ENCODE data around the gene KAZN. TPM values are rescaled to one million over a fixed set of nuclear protein-coding genes. Genes with fewer than 3 reads are reported as not detected.

KAZN gene
- total RNA-seq, 1 experiment from 2014 or later: 1.6 TPM

DNA sequence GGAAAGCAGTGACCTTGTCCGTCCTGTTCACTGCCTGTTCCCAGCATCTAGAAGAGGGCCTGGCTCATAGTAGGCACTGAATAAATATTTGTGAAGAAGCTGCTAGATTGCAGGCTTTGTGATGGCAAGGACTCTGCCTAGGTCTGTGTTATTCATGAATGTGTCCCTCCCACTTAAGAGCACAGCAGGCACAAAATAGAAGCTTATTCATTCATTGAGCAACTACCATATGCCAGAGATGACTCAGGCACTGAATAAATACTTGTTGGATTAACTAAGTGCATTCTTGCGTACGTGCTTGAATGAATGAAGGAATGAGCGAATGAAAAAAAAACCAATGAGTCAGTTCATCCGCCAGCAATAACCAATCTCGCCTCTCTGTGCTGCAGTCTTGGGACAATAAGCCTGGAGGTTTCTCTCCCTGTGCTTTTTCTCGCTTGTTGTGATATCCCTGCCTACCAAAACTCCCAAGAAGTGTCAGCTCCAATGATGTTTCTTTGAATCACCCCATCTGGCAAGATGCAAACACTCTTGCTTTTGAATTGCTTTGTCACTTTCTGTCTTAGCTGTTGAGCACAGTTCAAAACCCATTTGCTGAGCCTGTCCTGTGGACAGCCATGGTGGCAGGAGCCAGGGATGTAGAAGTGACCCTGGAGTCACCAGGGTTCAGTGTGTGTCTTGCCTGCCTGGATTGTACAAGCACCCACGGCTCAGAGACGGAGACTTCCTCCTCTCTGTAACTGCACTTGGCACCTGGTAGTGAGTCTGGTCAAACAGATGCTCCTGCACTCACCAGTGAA is 143.9 kb downstream of the KAZN start:
- DNase-seq (ENCODE audit: low spot score): peak; percentile 95

DNA sequence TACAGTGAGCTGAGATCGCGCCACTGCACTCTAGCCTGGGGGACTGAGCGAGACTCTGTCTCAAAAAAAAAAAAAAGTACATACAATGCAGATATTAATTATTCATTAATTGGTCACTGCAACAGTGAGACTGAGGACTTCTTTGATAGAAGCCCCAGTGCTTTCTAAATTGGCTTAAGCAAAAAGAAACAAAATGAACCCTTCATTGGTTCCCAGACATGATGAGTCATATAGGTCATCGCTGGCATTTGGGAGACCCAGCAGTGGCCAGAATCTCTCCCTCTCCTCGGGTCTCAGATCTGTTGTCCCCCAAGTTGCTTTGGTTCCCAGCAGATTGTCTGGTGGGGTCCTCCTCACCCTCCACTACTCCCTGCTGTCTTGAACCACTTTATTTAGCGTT is 144.9 kb downstream of the KAZN start:
- DNase-seq (ENCODE audit: low spot score): no peak

DNA sequence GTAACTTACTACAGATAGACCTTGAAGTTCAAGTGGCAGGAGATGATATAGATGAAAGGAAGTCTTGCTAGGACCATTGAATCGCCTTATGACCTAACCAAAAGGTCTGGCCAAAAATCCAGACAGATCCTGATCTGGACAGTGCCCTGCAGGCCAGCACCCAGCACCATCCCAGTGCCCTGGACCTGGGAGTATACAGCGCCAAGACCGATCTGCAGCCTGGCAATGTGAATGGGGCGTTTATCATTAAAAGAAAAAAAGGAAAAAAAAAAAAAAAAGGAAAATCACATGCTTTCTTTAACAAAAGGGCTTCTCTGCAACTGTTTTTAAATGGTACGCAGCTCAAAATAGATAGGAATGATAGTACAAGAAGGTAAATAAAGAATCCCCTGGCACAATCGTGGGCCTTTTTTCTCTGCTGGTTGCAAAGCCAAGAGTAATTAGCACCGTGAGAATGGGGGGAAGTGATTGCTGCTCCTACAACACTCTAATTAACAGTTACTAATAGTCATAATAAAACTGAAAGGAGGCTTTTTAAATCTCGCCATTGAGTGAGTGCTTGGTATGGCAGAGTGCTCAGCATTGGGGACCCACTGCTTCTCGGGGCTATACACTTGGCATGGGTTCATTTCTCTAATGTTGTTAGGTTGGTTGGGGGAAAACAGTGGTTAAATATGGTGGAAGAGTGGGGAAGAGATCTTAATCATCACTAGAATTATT is 146.7 kb downstream of the KAZN start:
- DNase-seq (ENCODE audit: low spot score): no peak

DNA sequence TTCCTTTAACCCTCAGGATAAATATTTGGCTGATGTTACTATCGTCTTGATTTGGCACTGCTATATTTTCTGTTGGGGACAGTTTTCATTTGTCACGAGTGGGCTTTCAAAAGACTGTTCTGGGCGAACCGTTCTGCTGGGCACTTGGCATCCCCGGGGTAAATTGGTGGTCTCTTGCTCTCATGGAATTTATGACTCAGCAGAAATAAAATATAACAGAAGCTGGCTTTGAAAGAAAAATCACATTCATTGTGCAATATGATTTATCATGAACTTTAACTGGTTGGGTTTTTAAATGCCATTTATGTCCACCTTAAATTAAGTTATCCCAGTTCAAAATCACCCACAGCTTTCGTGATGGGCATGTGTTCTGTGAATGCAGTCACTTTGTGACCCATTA is 147.3 kb downstream of the KAZN start:
- DNase-seq (ENCODE audit: low spot score): no peak

DNA sequence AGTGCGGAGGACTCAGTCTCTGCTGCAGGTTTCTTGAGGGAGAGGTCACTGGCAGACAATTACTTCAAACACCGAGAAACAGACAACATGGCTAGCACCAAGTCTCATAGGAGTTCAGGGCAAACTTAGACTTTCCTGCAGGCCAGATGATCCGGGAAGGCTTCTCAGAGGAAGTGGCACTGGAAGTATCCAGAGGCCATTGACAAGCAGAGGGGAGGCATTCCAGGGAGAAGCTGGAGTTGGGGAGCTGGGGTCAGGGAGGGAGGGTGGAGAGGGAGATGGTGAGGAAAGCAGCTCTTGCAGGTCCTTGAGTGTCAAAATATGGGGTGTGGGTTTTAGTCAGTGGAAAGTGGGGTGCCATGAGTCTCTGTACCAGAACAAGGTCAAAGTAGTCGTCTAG is 147.9 kb downstream of the KAZN start:
- no peak for DNase-seq (ENCODE audit: low spot score)

DNA sequence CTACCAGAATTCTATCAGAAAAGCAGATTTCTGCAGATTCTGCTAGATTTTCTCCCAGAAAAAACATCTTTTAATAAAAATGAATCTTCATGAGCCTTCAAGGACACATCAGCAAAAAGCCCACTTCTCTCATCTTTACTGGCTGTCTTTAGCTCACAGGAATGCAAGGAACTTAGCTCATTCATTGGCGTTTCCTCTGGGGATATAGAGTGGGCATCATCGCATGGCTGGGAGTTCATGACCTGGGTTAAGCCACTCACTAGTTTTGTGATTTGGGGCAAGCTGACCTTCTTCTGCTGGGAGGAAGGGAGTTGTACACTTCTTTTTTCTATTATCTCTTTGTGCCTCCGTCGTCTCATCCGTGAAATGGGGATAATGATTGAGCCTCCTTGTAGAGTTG is 149.7 kb downstream of the KAZN start:
- DNase-seq (ENCODE audit: low spot score): no peak

DNA sequence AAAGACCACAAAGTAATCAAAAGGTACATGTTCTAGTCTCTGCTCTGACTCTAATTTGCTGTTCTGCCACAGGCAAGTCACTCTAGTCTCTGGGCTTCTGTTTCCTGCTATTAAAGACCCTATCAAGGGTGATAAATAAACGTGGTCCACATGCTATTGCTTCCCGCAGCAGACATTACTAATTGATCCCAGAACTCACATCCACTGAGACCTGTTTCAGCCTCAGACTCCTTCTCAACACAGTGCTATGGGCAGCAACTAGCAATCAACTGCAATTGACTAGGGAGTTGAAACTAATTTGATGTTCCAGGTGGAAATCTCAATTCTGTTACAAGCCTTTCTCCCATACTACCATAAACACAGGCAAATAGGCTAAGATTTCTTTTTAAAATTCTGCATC is 150.5 kb downstream of the KAZN start:
- no peak for DNase-seq (ENCODE audit: low spot score)

DNA sequence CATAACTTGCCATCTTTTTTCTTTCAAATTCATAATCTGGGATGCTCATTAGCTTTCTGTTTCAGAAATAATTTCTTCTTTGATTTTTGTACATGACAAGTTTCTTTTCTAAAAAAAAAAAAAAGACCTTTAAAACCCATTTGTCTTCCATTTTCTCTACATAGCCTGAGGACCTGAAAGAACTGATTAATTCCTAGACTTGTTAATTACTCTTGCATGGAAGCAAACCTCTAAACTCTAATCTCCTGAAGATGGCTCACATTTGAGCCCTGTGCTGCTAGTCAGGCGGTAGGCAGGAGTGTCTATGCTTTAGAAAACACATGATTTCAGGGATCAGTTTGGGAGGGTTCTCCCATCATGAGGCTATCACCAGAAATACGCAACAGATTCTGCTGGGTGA is 152.0 kb downstream of the KAZN start:
- DNase-seq (ENCODE audit: low spot score): no peak

DNA sequence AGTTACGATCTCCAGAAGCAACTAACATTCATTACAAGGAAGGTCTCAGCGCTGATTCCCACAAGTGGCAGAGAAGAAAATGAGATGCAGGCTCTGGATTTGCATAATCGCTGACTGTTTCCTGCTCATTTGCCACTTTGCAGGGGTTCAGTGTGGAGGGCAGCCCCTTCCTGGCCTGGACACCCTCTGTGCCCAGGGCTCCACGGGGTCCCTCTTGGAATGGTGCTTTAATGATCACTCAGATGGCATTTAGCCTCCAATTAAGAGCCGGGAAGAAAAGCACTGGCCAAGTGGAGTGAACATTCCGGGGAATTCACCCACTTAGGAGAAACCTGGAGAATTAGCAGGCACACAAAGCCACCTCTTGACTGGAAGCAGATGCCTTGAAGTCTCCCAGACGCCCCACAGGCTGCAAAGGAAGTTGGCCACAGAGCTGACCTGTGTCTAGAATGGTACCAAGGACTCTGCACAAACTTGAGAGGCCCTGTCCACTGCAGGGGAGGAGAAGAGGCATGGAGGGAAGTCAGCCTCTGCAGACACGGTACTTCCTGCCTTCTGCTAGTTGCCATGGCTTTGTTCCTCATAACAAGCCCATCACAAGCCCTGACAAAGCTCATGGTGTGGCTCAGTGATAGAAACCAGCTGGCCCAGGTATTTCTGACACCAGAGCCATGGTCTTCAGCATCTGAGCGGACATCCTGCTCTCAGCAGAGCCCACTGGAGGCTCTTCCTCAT is 157.2 kb downstream of the KAZN start:
- no peak for DNase-seq (ENCODE audit: low spot score)

DNA sequence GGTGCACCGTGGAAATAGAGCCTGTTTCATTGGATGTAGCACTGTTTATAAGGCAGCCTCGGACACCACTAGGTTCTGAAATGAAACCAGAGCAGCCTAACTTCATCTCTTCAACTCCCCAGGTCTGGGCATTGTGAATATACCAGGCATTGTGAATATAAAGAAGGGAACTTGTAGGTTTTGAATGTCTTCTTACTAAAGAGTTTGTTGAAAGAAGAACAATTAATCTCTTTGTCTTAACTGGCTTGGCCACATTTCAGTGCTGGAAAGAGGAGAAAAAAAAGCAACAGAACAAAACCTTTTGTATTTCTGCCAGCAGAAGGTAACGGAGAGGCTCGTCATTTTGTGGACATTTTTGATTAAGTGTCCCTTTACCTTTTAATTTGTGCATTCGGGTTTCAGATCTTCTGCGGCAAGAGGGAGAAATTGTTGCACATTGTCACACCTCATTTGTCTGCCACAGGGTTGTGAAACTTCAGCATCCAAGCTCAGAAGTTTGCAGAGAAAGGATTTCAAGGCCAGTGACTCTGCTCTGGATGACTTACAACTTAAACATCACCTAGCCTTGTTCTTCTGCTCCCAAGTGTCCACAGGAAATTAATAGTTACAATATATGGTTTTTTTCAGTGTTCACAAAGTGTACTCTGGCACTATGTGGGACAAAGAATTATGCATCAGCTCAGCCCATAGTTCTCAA is 158.3 kb downstream of the KAZN start:
- no peak for DNase-seq (ENCODE audit: low spot score)

DNA sequence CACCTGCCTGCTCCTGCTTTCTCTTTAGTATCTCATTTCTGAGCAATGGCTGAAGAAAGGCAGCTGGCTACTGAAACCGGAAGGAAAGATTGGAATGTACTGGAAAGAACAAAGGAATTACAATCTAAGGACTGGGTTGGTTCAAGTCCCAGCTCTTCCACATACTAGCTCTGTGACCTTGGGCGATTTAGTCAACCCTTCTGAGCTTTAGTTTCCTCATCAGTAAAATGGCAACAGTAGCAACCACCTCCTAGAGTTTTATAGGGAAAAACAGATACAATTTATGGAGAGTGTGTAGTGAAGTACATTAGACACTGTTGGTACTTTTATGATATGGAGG is 158.8 kb downstream of the KAZN start:
- DNase-seq (ENCODE audit: low spot score): no peak

DNA sequence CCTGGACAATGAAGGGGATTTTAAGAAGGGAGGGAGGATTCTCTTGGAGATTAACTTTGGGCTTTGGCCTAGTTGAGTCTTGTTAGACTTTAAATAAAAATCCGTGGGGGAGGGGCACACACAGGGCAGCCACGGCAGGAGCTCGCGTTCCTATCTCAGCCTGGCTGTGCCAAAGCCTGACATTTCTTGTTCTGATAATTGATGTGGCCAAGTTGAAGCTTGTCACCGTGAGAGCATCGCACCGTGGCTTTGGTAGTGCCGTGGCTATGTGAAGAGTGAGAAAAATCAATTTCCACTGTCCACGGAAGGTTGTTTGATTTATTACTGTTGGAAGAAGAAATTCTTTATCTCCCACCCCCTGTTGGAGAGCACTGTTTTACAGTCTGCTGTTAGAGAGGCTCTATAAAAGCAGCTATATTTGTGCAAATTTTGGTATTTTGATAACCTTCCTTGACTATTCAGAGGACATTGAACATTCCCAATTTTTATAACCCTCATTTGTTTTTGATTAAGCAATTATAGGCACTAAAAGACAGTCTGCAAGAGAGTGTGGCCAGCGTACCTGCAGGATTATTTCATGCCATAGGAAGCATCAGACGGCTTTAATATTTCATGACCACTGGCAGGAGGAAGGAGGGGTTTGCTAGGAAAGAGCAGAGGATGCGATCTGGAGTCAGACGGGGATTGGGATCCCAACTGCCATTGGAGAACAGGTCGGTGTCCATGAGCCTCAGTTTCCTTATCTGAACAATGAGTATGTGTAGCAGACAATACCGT is 160.7 kb downstream of the KAZN start:
- DNase-seq (ENCODE audit: low spot score): no peak

DNA sequence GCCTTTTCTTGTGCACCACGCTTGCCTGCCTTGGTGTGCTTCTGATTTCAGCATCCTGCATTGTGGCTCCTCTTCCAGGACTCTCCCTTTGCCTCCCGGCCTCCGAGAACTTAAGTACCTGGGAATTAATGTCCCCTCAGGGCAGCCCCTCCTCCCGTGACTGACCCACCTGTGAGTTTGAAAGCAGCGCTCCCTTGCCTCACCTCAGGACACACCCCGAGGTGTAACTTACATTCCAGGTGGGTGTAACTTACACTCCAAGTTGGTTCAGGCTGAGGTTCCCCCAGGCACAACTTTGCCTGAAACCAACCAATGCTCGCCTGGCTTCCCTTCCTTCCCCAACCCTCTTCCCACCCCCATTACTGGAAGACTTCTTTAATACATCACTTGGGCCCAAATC is 161.4 kb downstream of the KAZN start:
- no peak for DNase-seq (ENCODE audit: low spot score)

DNA sequence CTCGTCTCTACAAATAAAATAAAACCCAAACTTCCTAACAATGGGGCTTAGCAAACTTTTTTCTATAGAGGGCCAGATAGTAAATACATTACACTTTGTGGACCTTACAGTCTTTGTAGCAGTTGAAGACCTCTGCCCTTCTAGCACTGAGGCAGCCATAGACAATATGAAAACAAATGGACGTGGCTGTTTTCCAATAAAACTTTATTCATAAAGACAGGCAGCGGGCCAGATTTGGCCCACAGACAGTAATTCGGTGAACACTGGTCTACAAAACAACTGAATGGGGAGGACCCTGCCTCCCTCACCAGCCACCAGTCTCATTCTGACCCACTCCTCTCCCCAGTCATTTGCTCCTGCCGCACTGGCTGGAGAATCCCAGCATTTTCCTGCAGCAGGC is 162.3 kb downstream of the KAZN start:
- DNase-seq (ENCODE audit: low spot score): no peak

DNA sequence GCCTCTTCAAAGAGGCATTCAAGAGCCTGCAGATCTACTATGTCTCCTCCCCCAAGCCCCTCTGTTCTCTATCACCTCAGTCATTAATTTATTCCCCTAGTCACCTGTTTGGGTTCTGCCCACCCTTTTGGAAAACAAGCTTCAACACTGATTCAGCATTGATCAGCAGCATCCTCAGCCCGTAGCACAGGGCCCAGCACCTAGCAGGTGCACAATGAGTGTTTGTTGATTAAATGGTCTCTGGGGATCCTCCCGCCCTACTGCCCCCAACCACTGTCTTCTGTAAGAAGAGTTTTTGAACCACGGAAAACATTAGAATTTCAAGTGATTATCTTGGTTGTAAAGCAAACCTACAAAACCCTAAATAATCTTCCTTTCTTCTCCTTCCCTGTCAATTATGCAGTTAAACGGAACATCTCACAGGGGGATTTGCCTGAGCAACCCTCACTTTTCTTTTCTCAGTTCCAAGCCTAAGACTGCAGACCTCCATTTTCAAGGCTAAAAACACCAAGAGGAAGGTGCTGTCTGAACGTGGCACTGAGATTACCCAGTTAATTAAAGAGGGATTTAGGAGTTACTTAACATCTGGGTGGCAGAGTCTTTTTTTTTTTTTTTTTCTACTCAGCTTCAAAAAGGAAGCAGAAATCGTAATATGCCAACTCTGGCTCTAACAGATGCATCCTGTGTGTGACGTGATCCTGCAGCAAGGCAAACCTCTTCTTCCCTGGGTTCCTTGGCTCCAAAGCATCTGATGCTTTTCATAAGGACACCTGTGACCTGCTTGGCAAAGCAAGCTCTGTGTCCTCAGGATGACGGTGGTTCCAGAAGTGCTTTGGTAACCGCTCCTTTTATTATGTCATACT is 163.0 kb downstream of the KAZN start:
- no peak for DNase-seq (ENCODE audit: low spot score)

DNA sequence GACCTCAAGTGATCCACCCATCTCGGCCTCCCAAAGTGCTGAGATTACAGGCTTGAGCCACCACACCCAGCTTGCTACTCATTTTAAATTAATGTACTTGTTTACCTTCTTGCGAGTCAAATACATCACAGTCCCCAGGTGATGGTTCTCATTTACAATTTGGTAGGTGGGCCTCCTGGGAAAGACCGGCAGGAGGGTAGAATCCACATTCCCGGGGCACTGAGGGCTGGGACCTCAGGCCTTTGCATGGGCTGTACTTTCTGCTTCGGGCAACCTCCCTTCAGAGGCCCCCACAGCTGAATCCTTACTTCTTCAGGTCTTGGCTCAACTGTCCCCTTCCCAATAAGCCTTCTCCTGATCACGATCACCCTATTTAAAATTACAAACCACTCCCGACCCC is 165.5 kb downstream of the KAZN start:
- DNase-seq (ENCODE audit: low spot score): no peak

DNA sequence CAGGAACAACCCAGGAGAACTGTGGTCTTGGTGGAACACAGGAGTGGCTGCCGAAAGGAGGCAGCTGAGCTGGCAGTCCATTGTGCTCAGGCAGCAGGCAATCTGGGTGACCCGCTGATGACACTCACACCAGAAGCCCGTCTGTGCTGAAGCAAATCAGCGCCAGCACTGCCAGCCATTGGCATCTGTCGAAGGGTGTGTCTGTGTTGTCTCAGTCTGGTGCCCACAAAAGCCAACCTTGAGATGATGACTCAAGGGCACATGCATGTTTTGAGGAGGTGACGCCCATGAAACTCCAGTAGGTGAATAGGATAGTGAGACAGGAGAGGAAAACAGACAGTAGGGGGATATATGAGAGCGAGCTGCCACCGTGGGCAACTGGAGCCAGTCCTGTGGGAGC is 167.3 kb downstream of the KAZN start:
- DNase-seq (ENCODE audit: low spot score): peak; percentile 44

DNA sequence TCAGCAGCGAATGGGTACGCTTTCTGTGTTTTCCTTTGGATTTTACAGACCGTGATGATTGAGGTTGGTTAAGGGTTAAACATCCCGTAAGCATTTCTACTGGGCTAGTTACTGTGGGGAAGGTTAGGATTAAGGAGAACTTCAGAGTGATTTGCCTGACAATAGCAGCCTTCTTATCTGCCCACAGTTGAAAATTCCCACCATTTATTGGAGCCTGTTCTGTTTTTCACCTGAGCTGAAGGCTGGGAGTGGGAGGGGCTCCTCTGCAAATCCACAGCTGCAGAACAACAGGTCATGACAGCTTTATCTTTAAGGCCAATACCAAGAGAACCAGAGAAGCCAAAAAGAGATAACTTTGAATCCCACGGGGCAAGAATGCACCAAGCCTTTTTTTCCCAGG is 168.6 kb downstream of the KAZN start:
- no peak for DNase-seq (ENCODE audit: low spot score)

DNA sequence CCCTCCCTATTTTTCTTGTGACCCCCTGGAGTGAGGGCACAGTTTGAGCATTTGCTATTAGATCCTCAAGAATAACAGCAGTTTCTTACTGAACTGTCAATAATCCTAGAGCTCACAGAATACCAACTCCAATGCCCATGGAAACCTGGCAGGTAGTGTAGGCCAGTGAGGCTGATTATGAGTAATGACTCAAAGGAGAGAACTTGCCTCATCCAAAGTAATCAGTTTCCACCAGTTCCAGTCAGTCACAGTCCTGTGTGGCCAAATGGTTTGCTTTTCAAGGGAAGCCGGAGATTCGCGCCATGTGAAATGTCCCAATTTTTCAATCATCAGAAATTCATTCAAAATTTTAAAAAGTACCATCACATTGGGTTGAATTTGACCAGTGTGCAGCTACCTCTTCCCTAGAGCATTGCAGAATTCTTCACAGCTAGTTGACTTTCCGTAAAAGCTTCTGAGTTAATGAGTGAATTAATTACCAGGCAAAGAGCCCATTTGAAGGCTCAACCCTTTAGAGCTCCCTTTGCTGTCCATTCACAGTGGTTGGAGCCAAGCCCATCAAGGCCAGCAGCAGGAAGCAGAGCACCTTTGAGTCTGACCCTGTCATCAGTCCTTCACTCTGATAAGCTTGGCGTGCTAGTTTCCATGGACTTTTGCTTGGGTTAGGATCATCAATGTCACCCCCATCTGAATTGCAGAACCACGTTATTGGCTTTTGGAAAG is 170.3 kb downstream of the KAZN start:
- no peak for DNase-seq (ENCODE audit: low spot score)

All from H4 (cell line).